HepG2 (cell line): Measurements from ENCODE around the gene ZFP36L2. TPM values are rescaled to one million over a fixed set of nuclear protein-coding genes. Genes with fewer than 3 reads are reported as not detected.

Source experiments
- FOXO1 ChIP-seq: sonication (generic); formaldehyde crosslinking; IDR thresholded peaks from 2 replicates; pipeline ENCODE4 v1.4.0; 2020; ENCODE audit warnings: missing genetic modification reagents
- HOXD1 ChIP-seq: sonication (generic); formaldehyde crosslinking; IDR thresholded peaks from 2 replicates; pipeline ENCODE4 v1.5.0; 2020; ENCODE audit warnings: missing genetic modification reagents
- JUND ChIP-seq: sonication (generic); formaldehyde crosslinking; IDR thresholded peaks from 2 replicates; pipeline ENCODE4 v1.8.0; 2022; ENCODE audit warnings: mild to moderate bottlenecking, missing genetic modification reagents
- MXD4 ChIP-seq: IDR thresholded peaks from 2 replicates; pipeline ENCODE4 v1.6.1; 2016; ENCODE audit warnings: mild to moderate bottlenecking, missing biosample characterization, missing genetic modification reagents
- NR2C2 ChIP-seq: sonication (generic); formaldehyde crosslinking; IDR thresholded peaks from 2 replicates; pipeline ENCODE4 v1.4.0; 2020; ENCODE audit warnings: missing genetic modification reagents, mild to moderate bottlenecking, moderate library complexity, borderline replicate concordance
- RAD21 ChIP-seq: fragments of 450-650 bp; formaldehyde crosslinking; IDR thresholded peaks from 2 replicates; pipeline ENCODE4 v1.5.0; 2020; ENCODE audit warnings: mild to moderate bottlenecking
- SKI ChIP-seq: fragments of 450-650 bp; IDR thresholded peaks from one replicate; pipeline ENCODE4 v1.6.1; 2018; ENCODE audit warnings: mild to moderate bottlenecking; ENCODE audit not compliant: partially characterized antibody
- TP53 ChIP-seq: sonication (generic); formaldehyde crosslinking; conservative IDR thresholded peaks from 2 replicates; pipeline ENCODE4 v1.4.0; 2020; ENCODE audit warnings: missing genetic modification reagents
- ZNF20 ChIP-seq: sonication (generic); formaldehyde crosslinking; IDR thresholded peaks from 2 replicates; pipeline ENCODE4 v1.4.0; 2020; ENCODE audit warnings: mild to moderate bottlenecking, moderate library complexity, missing genetic modification reagents
- ZNF550 ChIP-seq: sonication (generic); formaldehyde crosslinking; IDR thresholded peaks from 2 replicates; pipeline ENCODE4 v1.4.0; 2020; ENCODE audit warnings: mild to moderate bottlenecking, missing genetic modification reagents, borderline replicate concordance
- ZNF589 ChIP-seq: sonication (generic); formaldehyde crosslinking; conservative IDR thresholded peaks from 2 replicates; pipeline ENCODE4 v1.8.0; 2022; ENCODE audit warnings: mild to moderate bottlenecking, moderate library complexity, missing genetic modification reagents
- ZNF776 ChIP-seq: sonication (generic); formaldehyde crosslinking; IDR thresholded peaks from 2 replicates; pipeline ENCODE4 v1.4.0; 2020; ENCODE audit warnings: mild to moderate bottlenecking, missing genetic modification reagents
- ZSCAN30 ChIP-seq: sonication (generic); formaldehyde crosslinking; IDR thresholded peaks from 2 replicates; pipeline ENCODE4 v1.5.0; 2020; ENCODE audit warnings: mild to moderate bottlenecking, missing genetic modification reagents
- polyA plus RNA-seq, 8 experiments: library from polyadenylated mRNA; depleted of rRNA in 3 of 8; stranded (reverse) in 7 of 8; unstranded in 1 of 8; fragments of >200 nt; fragmentation: Illumina TruSeq in 4 of 8; extraction: Trizol in 4 of 8; gene quantifications; 2 replicates each; pipeline versions ENCODE4 v1.2.1 to v1.2.3, GENCODE V29; 2011 to 2016; ENCODE audit warnings: low read depth in 4 of 8, missing spikeins in 1 of 8, mixed read lengths in 1 of 8; ENCODE audit not compliant: insufficient read depth in 1 of 8
- total RNA-seq, 5 experiments: library from RNA; depleted of rRNA; stranded (reverse); fragments of >200 nt; fragmentation: Illumina TruSeq; extraction: Trizol; gene quantifications; 2 replicates each; pipeline ENCODE4 v1.2.3, GENCODE V29; 2016; ENCODE audit warnings: low read depth in 1 of 5
- TF ChIP-seq, protein P1 (sequence below): sonication (generic); formaldehyde crosslinking; IDR thresholded peaks from 2 replicates; pipeline ENCODE4; 2020; ENCODE audit warnings: missing genetic modification reagents, mild to moderate bottlenecking, borderline replicate concordance
- TF ChIP-seq, protein P2 (sequence below): sonication (generic); formaldehyde crosslinking; IDR thresholded peaks from 2 replicates; pipeline ENCODE4 v1.4.0; 2020; ENCODE audit warnings: missing genetic modification reagents, low read depth, mild to moderate bottlenecking, borderline replicate concordance
- TF ChIP-seq, protein P3 (sequence below): sonication (generic); formaldehyde crosslinking; IDR thresholded peaks from 2 replicates; pipeline ENCODE4 v1.4.0; 2020; ENCODE audit warnings: mild to moderate bottlenecking, missing genetic modification reagents

The ZFP36L2 gene
- total and polyA plus RNA-seq, 2 of the 13 experiments (the other 11 are each of a cell fraction or from before 2014, with no cell fraction given) = 11.2 to 21.8 TPM

DNA sequence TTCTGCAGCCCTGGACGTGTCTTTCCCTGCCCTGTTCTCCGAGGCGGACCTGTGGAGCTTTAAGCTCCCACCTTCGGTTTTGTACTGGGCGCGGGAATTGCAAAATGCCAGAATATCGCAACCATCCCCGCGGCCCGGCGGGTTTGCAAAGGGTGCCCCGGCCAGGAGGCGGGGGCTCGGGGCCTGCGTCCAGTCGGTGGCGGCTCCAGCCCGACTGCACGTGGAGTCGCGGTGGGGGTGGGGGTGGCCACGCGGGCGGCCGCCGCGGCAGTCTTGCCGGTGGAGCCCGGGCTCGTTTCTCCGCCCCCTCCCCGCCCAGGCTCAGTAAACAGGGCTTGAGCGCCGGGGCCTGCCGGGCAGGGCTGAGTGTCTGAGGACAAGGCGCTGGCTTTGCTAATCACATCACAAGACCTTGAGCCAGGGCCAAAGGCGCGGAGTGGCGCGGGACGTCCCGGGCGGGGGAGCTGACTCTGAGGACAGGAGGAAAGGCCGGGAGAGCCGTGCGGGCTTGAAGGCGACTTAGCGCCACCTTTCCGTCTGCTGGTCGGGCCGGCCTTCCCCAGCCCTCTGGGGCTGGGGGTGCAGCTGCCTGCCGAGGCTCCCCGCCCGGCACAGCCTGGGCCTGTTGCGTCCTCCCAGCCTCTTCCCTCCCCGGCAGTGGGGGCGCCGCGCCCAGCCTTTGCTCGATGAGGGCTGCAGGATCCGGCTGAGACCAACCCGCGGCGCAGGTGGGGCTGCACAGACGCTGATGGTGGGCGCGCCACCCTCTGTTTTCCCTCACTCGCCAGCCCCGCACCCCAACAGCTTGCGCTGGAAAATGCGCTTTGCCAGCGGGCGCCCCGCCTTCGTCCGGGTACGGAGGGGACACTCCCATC, 786 bp upstream of the ZFP36L2 start (continued):
- TF ChIP-seq, protein P1, sequence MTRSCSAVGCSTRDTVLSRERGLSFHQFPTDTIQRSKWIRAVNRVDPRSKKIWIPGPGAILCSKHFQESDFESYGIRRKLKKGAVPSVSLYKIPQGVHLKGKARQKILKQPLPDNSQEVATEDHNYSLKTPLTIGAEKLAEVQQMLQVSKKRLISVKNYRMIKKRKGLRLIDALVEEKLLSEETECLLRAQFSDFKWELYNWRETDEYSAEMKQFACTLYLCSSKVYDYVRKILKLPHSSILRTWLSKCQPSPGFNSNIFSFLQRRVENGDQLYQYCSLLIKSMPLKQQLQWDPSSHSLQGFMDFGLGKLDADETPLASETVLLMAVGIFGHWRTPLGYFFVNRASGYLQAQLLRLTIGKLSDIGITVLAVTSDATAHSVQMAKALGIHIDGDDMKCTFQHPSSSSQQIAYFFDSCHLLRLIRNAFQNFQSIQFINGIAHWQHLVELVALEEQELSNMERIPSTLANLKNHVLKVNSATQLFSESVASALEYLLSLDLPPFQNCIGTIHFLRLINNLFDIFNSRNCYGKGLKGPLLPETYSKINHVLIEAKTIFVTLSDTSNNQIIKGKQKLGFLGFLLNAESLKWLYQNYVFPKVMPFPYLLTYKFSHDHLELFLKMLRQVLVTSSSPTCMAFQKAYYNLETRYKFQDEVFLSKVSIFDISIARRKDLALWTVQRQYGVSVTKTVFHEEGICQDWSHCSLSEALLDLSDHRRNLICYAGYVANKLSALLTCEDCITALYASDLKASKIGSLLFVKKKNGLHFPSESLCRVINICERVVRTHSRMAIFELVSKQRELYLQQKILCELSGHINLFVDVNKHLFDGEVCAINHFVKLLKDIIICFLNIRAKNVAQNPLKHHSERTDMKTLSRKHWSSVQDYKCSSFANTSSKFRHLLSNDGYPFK = no peak; the same call in 1 of the 2 replicates
- TF ChIP-seq ZNF20 (CRISPR knock-in tag) = no peak
- TF ChIP-seq FOXO1 (CRISPR knock-in tag) = peak; percentile 87
- TF ChIP-seq, protein P2, sequence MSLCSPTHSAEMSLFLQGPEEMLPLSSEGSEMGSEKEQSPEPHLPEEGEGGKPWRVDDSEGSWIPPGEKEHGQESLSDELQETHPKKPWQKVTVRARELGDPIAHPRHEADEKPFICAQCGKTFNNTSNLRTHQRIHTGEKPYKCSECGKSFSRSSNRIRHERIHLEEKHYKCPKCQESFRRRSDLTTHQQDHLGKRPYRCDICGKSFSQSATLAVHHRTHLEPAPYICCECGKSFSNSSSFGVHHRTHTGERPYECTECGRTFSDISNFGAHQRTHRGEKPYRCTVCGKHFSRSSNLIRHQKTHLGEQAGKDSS (CRISPR knock-in tag) = 0 out of 2 replicates have a peak, but pooled peaks have one; percentile 12
- no peak for TF ChIP-seq ZNF550 (CRISPR knock-in tag)
- peak; percentile 92 for TF ChIP-seq ZNF589
- peak; percentile 70 for TF ChIP-seq JUND (CRISPR knock-in tag)
- peak; percentile 19; the same call in 1 of the 2 replicates for TF ChIP-seq HOXD1 (CRISPR knock-in tag)
- TF ChIP-seq, protein P3, sequence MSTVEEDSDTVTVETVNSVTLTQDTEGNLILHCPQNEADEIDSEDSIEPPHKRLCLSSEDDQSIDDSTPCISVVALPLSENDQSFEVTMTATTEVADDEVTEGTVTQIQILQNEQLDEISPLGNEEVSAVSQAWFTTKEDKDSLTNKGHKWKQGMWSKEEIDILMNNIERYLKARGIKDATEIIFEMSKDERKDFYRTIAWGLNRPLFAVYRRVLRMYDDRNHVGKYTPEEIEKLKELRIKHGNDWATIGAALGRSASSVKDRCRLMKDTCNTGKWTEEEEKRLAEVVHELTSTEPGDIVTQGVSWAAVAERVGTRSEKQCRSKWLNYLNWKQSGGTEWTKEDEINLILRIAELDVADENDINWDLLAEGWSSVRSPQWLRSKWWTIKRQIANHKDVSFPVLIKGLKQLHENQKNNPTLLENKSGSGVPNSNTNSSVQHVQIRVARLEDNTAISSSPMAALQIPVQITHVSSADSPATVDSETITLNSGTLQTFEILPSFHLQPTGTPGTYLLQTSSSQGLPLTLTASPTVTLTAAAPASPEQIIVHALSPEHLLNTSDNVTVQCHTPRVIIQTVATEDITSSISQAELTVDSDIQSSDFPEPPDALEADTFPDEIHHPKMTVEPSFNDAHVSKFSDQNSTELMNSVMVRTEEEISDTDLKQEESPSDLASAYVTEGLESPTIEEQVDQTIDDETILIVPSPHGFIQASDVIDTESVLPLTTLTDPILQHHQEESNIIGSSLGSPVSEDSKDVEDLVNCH (CRISPR knock-in tag) = no peak
- TF ChIP-seq ZNF776 (CRISPR knock-in tag) = no peak; the same call in none of the 2 replicates
- TF ChIP-seq NR2C2 (CRISPR knock-in tag) = peak; percentile 34; the same call in 1 of the 2 replicates
- peak; percentile 78 for TF ChIP-seq RAD21 (CRISPR knock-in tag)
- TF ChIP-seq SKI = peak; percentile 93
- TF ChIP-seq TP53 = 0 out of 2 replicates have a peak, but pooled peaks have one; percentile 11
- peak; percentile 82; the same call in 1 of the 2 replicates for TF ChIP-seq MXD4 (CRISPR knock-in tag)
- no peak; the same call in 1 of the 2 replicates for TF ChIP-seq ZSCAN30 (CRISPR knock-in tag)
